Activated CD4-positive, alpha-beta T cell treated with anti-CD3 and anti-CD28 coated beads, Interleukin-2, amount 50 U/mL, for 1 hour (primary cell): ENCODE measurements around the gene KIF14.
"Not testable (repeated sequence)": the region's sequence is repeated elsewhere in the genome, so short reads cannot be mapped to it uniquely, and the experiment has no call there.

Experiments used
- DNase-seq: peaks from one replicate; pipeline ENCODE4 v3.0.0-alpha.2; 2020

Gene KIF14

DNA sequence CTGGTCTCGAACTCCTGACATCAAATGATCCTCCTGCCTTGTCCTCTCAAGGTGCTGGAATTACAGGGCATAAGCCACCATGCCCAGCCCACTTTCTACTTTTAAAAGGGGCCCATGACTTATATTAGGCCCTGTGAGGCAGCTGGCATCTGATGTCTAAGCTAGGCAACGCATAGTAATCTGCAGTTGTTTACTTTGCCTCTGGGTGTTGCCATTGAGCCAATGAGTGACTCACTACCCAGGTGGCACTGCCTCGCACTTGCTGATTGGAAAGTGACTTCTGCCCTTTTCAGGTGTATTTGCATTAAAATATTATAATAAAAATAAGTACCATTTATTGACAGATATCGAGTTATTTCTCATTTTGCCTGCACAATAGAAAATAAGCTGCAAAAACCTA, 84.9 kb downstream of the KIF14 start:
- peak; percentile 6 for DNase-seq

DNA sequence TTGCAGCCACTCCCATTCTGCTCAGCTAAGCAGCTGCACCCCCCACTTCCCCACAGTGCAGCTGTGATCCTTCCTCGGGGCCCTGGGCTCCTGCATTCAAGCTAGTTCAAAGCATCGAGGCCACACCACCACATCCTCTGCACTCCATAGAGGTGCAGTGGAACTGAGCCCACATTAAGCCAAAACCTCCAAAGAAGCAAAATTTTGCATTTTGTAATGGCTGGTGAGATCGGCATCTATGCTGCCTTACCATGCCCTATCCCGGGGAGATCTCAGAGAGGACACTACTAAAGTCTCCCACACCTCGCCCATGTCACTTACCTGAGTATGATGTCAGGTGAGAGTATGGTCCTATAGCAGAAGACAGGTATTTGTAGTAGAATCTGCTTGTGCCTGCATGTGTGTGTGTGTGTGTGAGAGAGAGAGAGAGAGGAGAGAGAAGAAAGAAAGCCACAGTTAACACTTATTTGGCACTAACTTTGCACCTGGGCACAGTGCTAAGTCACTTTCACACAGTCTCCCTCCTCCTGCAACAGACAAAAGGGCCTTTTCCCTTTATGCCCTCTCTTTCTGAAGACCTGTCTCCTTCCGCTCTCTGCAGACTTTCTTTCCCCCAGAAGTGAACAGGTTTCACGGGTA, 89.8 kb downstream of the KIF14 start:
- DNase-seq = peak; percentile 39

DNA sequence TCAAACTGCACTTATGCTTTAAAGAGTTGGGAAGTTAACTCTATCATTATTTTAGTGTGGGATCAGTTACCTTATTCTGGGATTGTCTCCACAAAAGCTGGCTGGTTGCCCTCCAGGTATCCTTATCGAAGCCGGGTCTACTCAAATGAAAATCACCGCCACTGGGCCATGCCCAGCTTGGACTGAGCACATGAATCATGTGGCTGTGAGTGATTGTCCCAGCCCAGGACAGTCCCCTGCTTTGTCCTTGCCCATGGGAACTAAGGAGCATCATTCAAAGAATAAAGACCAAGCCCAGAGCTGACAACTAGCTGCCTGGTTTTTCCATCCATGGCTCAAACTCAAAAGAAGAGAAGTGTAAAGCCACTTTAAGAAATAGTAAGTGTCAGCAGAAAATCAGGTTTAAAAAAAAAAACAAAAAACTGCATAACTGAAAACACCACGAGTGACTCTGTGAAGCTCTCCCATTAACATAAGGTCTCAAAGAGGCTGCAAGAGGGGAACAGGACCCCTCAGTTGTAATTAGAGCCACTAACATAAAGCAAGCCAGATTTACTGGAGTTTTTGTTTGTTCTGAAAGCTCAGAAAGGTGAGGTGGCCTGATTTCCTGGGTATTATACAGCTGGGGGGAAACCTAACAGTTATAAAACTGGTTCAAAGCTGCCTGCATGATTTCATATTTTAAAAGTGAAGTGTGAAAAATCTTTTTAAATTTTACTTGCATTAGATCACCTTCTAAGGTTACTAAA, 91.5 kb downstream of the KIF14 start:
- no peak for DNase-seq

DNA sequence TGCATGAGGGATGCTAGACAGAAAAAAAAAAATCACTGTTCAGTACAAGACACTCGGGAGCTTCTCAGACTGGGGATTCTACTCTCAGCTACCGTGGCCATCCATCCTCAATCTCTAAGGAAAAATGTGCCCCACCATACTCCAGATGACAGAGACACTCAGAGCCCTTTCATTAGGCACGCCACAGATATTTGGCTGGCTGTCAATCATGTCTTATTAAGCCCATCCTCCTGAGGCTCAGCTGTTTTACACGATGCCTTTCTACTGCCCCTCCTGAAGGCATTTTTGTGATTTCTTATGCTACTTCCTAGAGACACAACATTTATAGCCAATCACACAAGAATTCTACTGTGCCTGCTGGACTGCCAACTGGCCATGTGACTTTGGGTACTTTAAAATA, 92.9 kb downstream of the KIF14 start:
- no peak for DNase-seq

DNA sequence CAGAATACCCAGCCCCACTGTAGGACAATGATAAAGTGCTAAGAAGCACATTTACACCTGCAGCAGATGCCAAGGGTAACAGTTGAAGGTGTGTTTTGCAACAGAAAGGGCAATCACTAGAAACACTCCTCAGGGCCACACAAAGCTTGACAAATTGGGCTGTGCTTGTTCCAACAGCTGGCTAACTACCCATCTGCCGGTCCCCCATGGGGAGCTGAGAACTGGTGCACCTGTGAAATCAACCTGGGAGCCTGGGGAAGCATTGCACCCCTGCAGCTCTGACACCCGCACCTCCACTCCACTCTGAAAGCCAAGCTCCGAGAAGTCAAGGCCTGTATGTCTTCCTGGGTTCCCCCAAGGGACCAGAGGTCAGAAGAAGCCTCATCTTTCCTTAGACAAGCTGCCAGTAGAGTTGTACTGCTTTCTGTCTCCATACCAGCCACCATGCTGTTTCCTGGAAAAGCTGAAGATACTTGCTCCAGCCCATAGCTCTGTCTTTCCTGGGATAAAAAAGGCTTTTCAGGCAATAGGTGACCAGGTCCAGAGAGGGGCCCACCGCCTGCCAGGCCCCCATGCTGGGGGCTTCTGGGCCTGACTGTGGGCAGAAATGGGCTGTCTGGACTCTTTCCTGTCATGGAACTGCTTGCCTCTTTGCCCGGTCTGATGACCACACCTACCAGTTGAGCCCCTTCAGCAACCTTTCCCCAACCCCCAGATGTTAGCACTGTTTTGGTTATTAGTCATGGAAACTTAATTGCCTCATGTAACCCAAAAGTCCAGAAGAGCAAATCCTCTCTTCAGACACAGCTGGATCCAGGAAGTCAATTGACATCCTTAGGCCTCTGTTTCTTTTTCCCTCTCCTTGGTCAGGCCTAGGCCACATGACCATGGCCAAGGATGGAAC, 93.6 kb downstream of the KIF14 start:
- DNase-seq = no peak

DNA sequence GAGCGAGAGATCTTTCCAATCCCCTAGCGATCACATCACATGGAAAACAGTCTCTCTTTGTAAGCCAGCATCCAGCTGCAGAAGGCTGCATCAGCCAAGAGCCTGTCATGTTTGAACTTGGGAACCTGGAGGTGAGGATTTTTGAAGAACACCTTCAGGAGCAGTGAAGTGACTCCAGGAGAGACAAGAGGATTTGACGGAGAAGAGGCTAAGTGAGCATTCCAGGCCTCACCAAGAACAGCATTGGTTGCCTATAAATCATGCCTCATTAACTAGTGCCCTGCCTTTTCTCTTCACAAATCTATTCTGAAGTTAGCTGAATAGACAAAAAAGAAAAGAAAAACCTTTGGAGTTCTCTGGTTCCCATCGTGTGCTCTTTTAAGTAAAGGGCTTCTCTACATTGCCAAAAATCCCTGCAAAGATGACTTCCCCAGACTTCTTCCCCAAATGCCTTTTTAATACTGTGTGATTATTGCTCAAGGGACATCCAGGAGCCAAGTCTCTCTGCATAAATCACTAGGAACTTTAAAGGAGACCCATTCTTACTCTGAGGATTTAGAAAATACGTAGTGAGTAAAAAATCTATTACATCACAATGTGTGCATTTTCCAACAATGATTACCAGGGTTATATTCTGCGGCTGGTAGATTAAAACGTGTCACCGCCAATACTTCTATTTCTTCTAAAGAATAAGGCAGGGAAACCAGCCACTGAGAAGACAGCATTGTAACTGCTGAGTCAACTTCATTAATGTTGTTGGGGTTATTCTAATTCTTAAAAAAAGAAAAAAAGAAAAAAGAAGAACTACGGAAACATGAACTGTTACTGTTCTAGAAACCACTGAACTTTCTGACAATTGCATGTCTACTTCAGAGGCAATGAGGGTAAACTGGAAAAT, 95.2 kb downstream of the KIF14 start:
- DNase-seq = no peak

DNA sequence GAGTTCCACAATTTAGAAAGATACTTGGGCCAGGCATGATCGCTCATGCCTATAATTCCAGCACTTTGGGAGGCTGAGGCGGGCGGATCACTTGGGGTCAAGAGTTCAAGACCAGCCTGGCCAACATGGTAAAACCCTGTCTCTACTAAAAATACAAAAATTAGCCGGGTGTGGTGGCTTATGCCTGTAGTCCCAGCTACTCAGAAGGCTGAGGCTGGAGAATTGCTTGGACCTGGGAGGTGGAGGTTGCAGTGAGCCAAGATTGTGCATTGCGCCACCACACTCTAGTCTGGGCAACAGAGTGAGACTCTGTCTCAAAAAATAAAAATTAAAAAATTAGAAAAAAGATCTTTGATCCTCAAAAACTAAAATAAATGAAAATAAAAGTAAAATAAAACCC, 96.0 kb downstream of the KIF14 start:
- DNase-seq = not testable (repeated sequence)

DNA sequence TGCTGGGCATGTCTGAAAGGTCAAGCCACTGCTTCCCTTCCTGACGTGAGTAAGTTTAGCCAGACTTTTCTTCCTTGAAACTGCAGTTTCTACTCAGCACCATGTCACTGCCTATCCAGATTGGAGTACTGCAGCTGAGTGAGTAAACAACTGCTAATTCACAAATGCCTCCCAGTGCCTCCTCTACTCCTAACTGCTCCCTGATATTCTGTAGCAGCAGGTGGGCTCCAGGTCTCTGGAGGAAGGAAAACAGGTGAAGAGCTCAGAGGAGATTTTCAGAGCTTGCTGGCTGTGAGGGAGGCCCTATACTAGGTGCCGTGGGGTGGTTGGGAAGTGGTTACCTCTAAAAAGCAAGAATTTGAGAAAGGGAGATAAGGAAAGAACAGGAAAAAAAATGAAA, 96.5 kb downstream of the KIF14 start:
- DNase-seq = no peak

DNA sequence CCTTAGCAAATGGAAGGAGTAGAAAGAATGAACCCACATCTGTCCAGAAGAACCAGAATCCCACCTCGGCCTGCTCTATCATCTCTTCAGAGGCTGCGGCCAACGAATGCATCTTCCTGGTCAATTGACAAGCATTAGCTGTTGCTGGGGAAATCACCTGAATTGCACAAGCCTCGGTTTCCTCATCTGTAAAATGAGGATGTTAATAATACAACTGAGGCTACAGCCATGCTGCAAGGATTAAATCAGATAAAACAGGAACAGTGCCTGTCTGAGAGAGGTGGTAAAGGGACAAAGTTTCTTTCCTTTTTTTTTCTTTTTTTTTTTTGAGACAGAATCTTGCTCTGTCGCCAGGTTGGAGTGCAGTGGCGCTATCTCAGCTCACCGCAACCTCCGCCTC, 99.8 kb downstream of the KIF14 start:
- DNase-seq = no peak

DNA sequence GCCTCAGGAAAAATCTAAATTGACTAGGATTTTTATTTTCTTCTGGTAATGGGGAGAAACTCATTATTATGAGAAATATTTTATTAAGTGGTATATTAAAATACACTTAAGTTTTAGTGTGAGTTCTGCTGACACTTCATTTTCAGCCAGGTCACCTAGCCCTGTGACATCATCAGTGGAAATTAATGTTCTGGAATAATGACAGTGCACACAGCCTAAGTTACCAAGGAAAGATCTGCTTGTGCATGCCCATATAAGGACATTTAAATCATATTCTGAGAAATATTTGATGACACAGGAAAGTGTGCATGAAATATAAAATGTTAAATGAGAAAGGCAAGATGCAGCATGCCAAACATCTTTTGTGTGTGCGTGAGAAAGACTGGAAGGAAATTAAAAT, 102.0 kb downstream of the KIF14 start:
- DNase-seq = no peak

DNA sequence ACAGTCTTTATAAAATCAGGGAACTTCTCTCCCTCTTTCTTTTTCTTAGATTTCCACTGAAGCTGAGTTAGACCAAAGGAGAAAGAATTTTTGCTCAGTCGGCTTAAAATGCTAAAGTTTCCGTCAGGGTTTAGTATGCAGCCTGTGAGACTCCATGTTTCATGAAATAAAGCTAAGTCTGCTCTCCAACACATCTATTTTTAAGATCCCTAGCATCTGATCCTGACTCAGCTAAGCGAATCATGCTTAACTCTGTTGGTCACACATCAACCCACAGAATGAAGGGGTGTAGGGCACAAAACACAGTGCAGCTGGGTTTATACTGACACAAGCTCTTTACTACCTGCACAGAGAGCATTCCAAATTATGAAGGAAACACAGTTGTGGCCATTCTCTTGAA, 108.4 kb downstream of the KIF14 start:
- no peak for DNase-seq

DNA sequence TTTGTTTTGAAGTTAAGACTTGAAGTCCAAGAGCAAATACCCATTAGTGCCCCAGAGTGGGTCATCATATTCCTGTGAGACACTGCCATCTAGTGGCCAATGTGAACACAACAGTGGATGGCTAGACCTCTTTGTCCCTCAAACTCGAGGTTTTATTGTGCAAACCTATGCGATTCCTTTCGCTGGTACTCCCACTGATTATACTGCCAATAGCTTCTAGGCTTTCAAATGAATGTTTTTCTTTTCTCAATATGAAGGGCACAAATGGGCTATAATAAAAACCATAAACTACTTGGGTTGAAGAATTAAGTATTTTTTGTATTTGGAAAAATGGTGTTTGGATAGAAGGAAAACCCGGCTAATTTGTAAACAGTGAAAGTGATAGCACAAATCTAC, 110.3 kb downstream of the KIF14 start:
- DNase-seq = peak; percentile 64

DNA sequence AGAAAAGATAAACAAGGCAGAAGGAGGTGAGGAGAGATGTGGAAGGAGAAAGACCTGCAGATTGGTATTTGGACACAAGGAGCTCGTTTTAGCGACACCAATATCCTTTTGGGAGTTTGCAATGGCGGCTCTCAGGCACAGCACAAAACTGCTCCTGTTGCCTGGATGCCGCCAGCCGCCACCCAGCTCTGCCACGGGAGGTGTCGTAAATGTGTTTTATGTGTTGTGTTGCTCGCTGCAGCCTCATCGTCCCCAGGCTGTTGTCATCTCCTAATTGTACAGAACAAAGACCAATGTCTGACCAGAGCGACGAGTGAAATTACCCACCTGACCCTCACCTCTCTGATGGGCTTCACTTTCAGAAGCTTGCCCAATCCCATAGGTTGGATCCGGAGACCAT, 114.1 kb downstream of the KIF14 start:
- no peak for DNase-seq

DNA sequence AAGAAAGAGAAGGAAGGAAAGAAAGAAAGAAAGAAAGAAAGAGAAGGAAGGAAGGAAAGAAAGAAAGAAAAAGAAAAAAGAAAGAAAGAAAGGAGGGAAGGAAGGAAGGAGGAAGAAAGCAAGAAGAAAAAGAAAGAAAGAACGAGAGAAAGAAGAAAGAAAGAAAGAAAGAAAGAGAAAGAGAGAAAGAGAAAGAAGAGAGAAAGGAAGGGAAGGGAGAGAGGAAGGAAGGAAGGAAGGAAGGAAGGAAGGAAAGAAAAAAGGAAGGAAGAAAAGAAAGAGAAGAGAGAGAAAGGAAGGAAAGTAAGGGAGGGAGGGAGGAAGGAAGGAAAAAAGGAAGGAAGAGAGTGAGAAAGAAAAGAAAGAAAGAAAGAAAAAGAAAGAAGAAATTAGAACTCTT, 115.3 kb downstream of the KIF14 start:
- no peak for DNase-seq
